ENCODE measurements around the gene VPS41.

GRCh38 chr7:38751416-38751815 lies 157.6 kb downstream of the VPS41 start:
- TF ChIP-seq TAF1 (IDR thresholded peaks at IDR 0.05; ENCODE audit: borderline replicate concordance, low read depth, low read length) (no peak), MAX (IDR thresholded peaks at IDR 0.05; ENCODE audit: low read depth) (no peak), CTCF (IDR thresholded peaks at IDR 0.05) (no peak), SIN3A (IDR thresholded peaks at IDR 0.05; ENCODE audit: borderline replicate concordance, low read depth, low read length) (no peak), EZH2phosphoT487 (IDR thresholded peaks at IDR 0.05; ENCODE audit: borderline replicate concordance, low read depth) (no peak), CHD2 (IDR thresholded peaks at IDR 0.05; ENCODE audit: low read length, partially characterized antibody) (no peak), FOXM1 (IDR thresholded peaks at IDR 0.05; ENCODE audit: low read depth) (no peak), EP300 (IDR thresholded peaks at IDR 0.05; ENCODE audit: borderline replicate concordance in 1 of 2, low read depth in 1 of 2, low read length in 1 of 2) (no peak), NRF1 (IDR thresholded peaks at IDR 0.05; ENCODE audit: low read depth, low read length) (no peak), RCOR1 (IDR thresholded peaks at IDR 0.05; ENCODE audit: low read length) (no peak), POLR2AphosphoS5 (IDR thresholded peaks at IDR 0.05; ENCODE audit: low read depth, low read length) (no peak), RXRA (IDR thresholded peaks at IDR 0.05; ENCODE audit: borderline replicate concordance, low read depth) (no peak)
